GM18508 (cell line): ENCODE results near the gene PROB1.
"Not testable (repeated sequence)": the region's sequence is repeated elsewhere in the genome, so short reads cannot be mapped to it uniquely, and the experiment has no call there.

ENCODE experiments used
- ATAC-seq: cut with Tn5 transposase; IDR thresholded peaks from one replicate; pipeline ENCODE4 v1.9.1; 2021; ENCODE audit warnings: moderate number of reproducible peaks; ENCODE audit not compliant: insufficient read depth, unreplicated experiment

PROB1 gene

GRCh38 chr5:139415221-139415861, 20.4 kb upstream of the PROB1 start:
- ATAC-seq: no peak

- no peak for ATAC-seq
Measured at GRCh38 chr5:139414581-139415130, 19.8 kb upstream of the PROB1 start.

GRCh38 chr5:139413963-139414362, 19.1 kb upstream of the PROB1 start:
- no peak for ATAC-seq

GRCh38 chr5:139413153-139413552, 18.2 kb upstream of the PROB1 start:
- no peak for ATAC-seq

GRCh38 chr5:139410993-139411828, 16.3 kb upstream of the PROB1 start:
- no peak for ATAC-seq

GRCh38 chr5:139410121-139410992, 15.5 kb upstream of the PROB1 start:
- ATAC-seq: no peak

- ATAC-seq: not testable (repeated sequence)
Measured at GRCh38 chr5:139409116-139409515, 14.2 kb upstream of the PROB1 start.

- ATAC-seq: no peak
Measured at GRCh38 chr5:139408191-139408590, 13.3 kb upstream of the PROB1 start.

- no peak for ATAC-seq
Measured at GRCh38 chr5:139407517-139407916, 12.6 kb upstream of the PROB1 start.

- no peak for ATAC-seq
Measured at GRCh38 chr5:139406963-139407362, 12.1 kb upstream of the PROB1 start.

- no peak for ATAC-seq
Measured at GRCh38 chr5:139404484-139404840, 9.6 kb upstream of the PROB1 start.

GRCh38 chr5:139403787-139404483, 9.0 kb upstream of the PROB1 start, which contains the start of gene SPATA24:
SPATA24 (minus strand) TSS chr5:139404089; CDS start chr5:139404060, 29 bp downstream.
- peak; percentile 64 for ATAC-seq

- no peak for ATAC-seq
Measured at GRCh38 chr5:139403418-139403786, 8.5 kb upstream of the PROB1 start.

- no peak for ATAC-seq
Measured at GRCh38 chr5:139402561-139403158, 7.8 kb upstream of the PROB1 start.

- ATAC-seq: no peak
Measured at GRCh38 chr5:139401546-139401945, 6.6 kb upstream of the PROB1 start.

- ATAC-seq: no peak
Measured at GRCh38 chr5:139399501-139400121, 4.7 kb upstream of the PROB1 start.

GRCh38 chr5:139397921-139398320, 3.0 kb upstream of the PROB1 start:
- no peak for ATAC-seq

GRCh38 chr5:139396691-139397090, 1.8 kb upstream of the PROB1 start:
- no peak for ATAC-seq
